GM12801 (cell line): ENCODE measurements around the gene TMIE.

Experiments
- CTCF ChIP-seq: IDR thresholded peaks from one replicate; pipeline ENCODE4 v1.5.1; 2011; ENCODE audit warnings: control low read depth; ENCODE audit not compliant: insufficient read length; ENCODE audit errors: extremely low read depth

TMIE gene

GRCh38 chr3:46742992-46743585 is 41.9 kb downstream of the TMIE start:
- no peak for TF ChIP-seq CTCF

- no peak for TF ChIP-seq CTCF
Measured at GRCh38 chr3:46746711-46747110, 45.5 kb downstream of the TMIE start.

- TF ChIP-seq CTCF = no peak
Measured at GRCh38 chr3:46748170-46748569, 47.0 kb downstream of the TMIE start.

- TF ChIP-seq CTCF = no peak
Measured at GRCh38 chr3:46749129-46749528, 47.9 kb downstream of the TMIE start.

- TF ChIP-seq CTCF = no peak
Measured at GRCh38 chr3:46750555-46751038, 49.4 kb downstream of the TMIE start.

- no peak for TF ChIP-seq CTCF
Measured at GRCh38 chr3:46755646-46756045, 54.5 kb downstream of the TMIE start.

GRCh38 chr3:46756642-46757041 is 55.5 kb downstream of the TMIE start:
- TF ChIP-seq CTCF = no peak
